HepG2 (cell line): ENCODE results near the gene FAM131A. TPM values are rescaled to one million over a fixed set of nuclear protein-coding genes. Genes with fewer than 3 reads are reported as not detected.

Source experiments
- AHR ChIP-seq: IDR thresholded peaks from 2 replicates; pipeline ENCODE4 v1.6.1; 2018; ENCODE audit warnings: missing genetic modification reagents, missing compliant biosample characterization
- CREM ChIP-seq, 2 experiments: sonication (generic) in 1 of 2; formaldehyde crosslinking in 1 of 2; IDR thresholded peaks; 2 replicates each; pipeline versions ENCODE4 v1.4.0 to v1.6.1; 2016 to 2020; ENCODE audit warnings: antibody characterized with exemption in 1 of 2, mild to moderate bottlenecking in 1 of 2, missing genetic modification reagents in 1 of 2
- GTF2F1 ChIP-seq: fragments of 150-350 bp; IDR thresholded peaks from 2 replicates; pipeline ENCODE4 v1.6.1; 2014; ENCODE audit warnings: low read length
- HMG20A ChIP-seq: IDR thresholded peaks from 2 replicates; pipeline ENCODE4 v1.6.1; 2016; ENCODE audit warnings: borderline replicate concordance
- HOXD1 ChIP-seq: sonication (generic); formaldehyde crosslinking; IDR thresholded peaks from 2 replicates; pipeline ENCODE4 v1.5.0; 2020; ENCODE audit warnings: missing genetic modification reagents
- KLF16 ChIP-seq, 2 experiments: sonication (generic) in 1 of 2; formaldehyde crosslinking in 1 of 2; IDR thresholded peaks; 2 replicates each; pipeline versions ENCODE4 v1.6.1 to v1.8.0; 2016 to 2023; ENCODE audit warnings: missing genetic modification reagents in 2 of 2, missing compliant biosample characterization in 1 of 2
- MAFG ChIP-seq: sonication (generic); formaldehyde crosslinking; IDR thresholded peaks from 2 replicates; pipeline ENCODE4 v1.5.1; 2020; ENCODE audit warnings: mild to moderate bottlenecking, missing genetic modification reagents
- MBNL3 ChIP-seq: fragments of 250-450 bp; sonication (Bioruptor Pico); conservative IDR thresholded peaks from 2 replicates; pipeline ENCODE4 v1.8.0; 2022; ENCODE audit warnings: mild to moderate bottlenecking, inconsistent platforms
- RXRB ChIP-seq: IDR thresholded peaks from 2 replicates; pipeline ENCODE4 v1.6.1; 2016; ENCODE audit warnings: borderline replicate concordance, missing genetic modification reagents, missing compliant biosample characterization
- SIN3B ChIP-seq: fragments of 150-350 bp; IDR thresholded peaks from 2 replicates; pipeline ENCODE4 v1.6.1; 2014; ENCODE audit warnings: low read length
- SNAI1 ChIP-seq: sonication (generic); formaldehyde crosslinking; IDR thresholded peaks from 2 replicates; pipeline ENCODE4 v1.5.0; 2020; ENCODE audit warnings: mild to moderate bottlenecking, missing genetic modification reagents, borderline replicate concordance
- SRF ChIP-seq: IDR thresholded peaks from 2 replicates; pipeline ENCODE4 v1.6.1; 2011; ENCODE audit warnings: mild to moderate bottlenecking, low read depth, low read length, moderate library complexity
- TARDBP ChIP-seq: sonication (generic); formaldehyde crosslinking; IDR thresholded peaks from 2 replicates; pipeline ENCODE4 v1.8.0; 2022; ENCODE audit warnings: mild to moderate bottlenecking, missing genetic modification reagents
- ZBTB39 ChIP-seq: sonication (generic); formaldehyde crosslinking; IDR thresholded peaks from 2 replicates; pipeline ENCODE4 v1.5.0; 2020; ENCODE audit warnings: missing genetic modification reagents
- ZNF33A ChIP-seq: sonication (generic); formaldehyde crosslinking; IDR thresholded peaks from 2 replicates; pipeline ENCODE4 v1.5.1; 2020; ENCODE audit warnings: missing genetic modification reagents, mild to moderate bottlenecking, moderate library complexity, borderline replicate concordance
- ZNF431 ChIP-seq: sonication (generic); formaldehyde crosslinking; IDR thresholded peaks from 2 replicates; pipeline ENCODE4 v1.9.0; 2022; ENCODE audit warnings: missing genetic modification reagents, low read depth, mild to moderate bottlenecking, borderline replicate concordance
- ZNF501 ChIP-seq: sonication (generic); formaldehyde crosslinking; IDR thresholded peaks from 2 replicates; pipeline ENCODE4 v1.5.1; 2020; ENCODE audit warnings: mild to moderate bottlenecking, moderate library complexity, missing genetic modification reagents
- ZNF619 ChIP-seq: sonication (generic); formaldehyde crosslinking; IDR thresholded peaks from 2 replicates; pipeline ENCODE4 v1.4.0; 2020; ENCODE audit warnings: mild to moderate bottlenecking, missing genetic modification reagents
- ZNF672 ChIP-seq: sonication (generic); formaldehyde crosslinking; IDR thresholded peaks from 2 replicates; pipeline ENCODE4 v1.8.1; 2022; ENCODE audit warnings: missing genetic modification reagents
- polyA plus RNA-seq, 8 experiments: library from polyadenylated mRNA; depleted of rRNA in 3 of 8; stranded (reverse) in 7 of 8; unstranded in 1 of 8; fragments of >200 nt; fragmentation: Illumina TruSeq in 4 of 8; extraction: Trizol in 4 of 8; gene quantifications; 2 replicates each; pipeline versions ENCODE4 v1.2.1 to v1.2.3, GENCODE V29; 2011 to 2016; ENCODE audit warnings: low read depth in 4 of 8, missing spikeins in 1 of 8, mixed read lengths in 1 of 8; ENCODE audit not compliant: insufficient read depth in 1 of 8
- total RNA-seq, 5 experiments: library from RNA; depleted of rRNA; stranded (reverse); fragments of >200 nt; fragmentation: Illumina TruSeq; extraction: Trizol; gene quantifications; 2 replicates each; pipeline ENCODE4 v1.2.3, GENCODE V29; 2016; ENCODE audit warnings: low read depth in 1 of 5
- TF ChIP-seq, protein P1 (sequence below), 2 experiments: fragments of 450-650 bp in 1 of 2; sonication (generic) in 1 of 2; formaldehyde crosslinking; IDR thresholded peaks; 2 replicates each; pipeline versions ENCODE4 v1.5.0 to v1.8.0; 2020 to 2022; ENCODE audit warnings: mild to moderate bottlenecking in 1 of 2, missing genetic modification reagents in 1 of 2
- TF ChIP-seq, protein P2 (sequence below): sonication (generic); formaldehyde crosslinking; IDR thresholded peaks from 2 replicates; pipeline ENCODE4 v1.4.0; 2020; ENCODE audit warnings: mild to moderate bottlenecking, low read depth, missing genetic modification reagents
- TF ChIP-seq, protein P3 (sequence below): sonication (generic); formaldehyde crosslinking; IDR thresholded peaks from 2 replicates; pipeline ENCODE4 v1.8.0; 2022; ENCODE audit warnings: mild to moderate bottlenecking, missing genetic modification reagents, moderate library complexity
- TF ChIP-seq, protein P4 (sequence below): sonication (generic); formaldehyde crosslinking; IDR thresholded peaks from 2 replicates; pipeline ENCODE4 v1.4.0; 2020; ENCODE audit warnings: missing genetic modification reagents

Gene FAM131A
- total and polyA plus RNA-seq, 2 of the 13 experiments (the other 11 are each of a cell fraction or from before 2014, with no cell fraction given): 9.2 to 9.3 TPM

DNA sequence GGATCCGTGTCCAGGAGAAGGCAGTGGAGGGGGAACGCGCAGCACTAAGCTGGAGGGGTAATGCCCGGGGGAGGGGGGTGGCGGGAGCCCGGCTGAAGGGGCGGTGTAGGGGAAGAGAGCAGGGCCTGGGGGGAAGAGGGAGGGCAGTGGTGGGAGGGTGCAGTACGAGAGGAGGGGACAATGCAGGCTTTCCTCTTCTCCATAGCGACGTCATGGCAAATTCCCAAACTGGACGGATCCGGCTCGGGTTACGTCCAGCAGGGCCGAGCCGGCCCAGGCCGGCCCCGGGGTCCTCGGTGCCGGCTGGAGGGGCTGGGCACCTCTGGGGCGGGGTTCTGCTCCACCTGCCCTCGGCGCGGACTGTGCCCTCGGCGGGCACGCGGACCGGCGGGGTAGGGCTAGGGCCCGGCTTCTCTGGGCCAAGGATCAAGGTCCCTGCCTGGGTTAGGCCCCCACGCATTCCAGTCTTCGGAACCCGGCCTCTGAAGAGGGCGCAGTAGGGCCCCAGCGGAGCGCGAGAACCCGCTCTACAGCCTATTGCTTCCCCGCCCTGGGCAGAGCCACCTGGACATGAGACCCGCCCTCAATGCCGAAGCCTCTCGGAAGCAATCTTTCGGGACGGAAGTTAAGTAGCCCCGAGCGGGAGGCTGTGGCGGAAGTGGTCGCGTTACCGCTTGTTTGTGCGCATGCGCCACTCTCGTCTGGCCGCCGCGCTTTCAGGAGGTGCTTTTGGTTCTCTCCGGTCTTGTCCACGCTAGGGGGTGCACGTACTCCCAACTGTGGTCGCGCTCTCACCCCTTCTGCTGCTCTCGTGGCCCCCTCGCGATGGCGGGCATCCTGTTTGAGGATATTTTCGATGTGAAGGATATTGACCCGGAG lies 25.5 kb downstream of the FAM131A start (continued):
- peak; percentile 83 for TF ChIP-seq CREM (IDR thresholded peaks at IDR 0.05)
- no peak for TF ChIP-seq CREM (CRISPR knock-in tag; IDR thresholded peaks at IDR 0.05)
- TF ChIP-seq SNAI1 (CRISPR knock-in tag): no peak
- TF ChIP-seq ZNF431 (CRISPR knock-in tag): no peak; the same call in 1 of the 2 replicates
- TF ChIP-seq SRF: no peak
- TF ChIP-seq, protein P1, sequence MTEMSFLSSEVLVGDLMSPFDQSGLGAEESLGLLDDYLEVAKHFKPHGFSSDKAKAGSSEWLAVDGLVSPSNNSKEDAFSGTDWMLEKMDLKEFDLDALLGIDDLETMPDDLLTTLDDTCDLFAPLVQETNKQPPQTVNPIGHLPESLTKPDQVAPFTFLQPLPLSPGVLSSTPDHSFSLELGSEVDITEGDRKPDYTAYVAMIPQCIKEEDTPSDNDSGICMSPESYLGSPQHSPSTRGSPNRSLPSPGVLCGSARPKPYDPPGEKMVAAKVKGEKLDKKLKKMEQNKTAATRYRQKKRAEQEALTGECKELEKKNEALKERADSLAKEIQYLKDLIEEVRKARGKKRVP (CRISPR knock-in tag; IDR thresholded peaks at IDR 0.05): no peak; a peak in 1 of 4 replicates
- TF ChIP-seq RXRB (CRISPR knock-in tag): peak; percentile 69; the same call in 1 of the 2 replicates
- no peak for TF ChIP-seq ZNF619 (CRISPR knock-in tag)
- TF ChIP-seq, protein P2, sequence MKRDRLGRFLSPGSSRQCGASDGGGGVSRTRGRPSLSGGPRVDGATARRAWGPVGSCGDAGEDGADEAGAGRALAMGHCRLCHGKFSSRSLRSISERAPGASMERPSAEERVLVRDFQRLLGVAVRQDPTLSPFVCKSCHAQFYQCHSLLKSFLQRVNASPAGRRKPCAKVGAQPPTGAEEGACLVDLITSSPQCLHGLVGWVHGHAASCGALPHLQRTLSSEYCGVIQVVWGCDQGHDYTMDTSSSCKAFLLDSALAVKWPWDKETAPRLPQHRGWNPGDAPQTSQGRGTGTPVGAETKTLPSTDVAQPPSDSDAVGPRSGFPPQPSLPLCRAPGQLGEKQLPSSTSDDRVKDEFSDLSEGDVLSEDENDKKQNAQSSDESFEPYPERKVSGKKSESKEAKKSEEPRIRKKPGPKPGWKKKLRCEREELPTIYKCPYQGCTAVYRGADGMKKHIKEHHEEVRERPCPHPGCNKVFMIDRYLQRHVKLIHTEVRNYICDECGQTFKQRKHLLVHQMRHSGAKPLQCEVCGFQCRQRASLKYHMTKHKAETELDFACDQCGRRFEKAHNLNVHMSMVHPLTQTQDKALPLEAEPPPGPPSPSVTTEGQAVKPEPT (CRISPR knock-in tag): peak; percentile 45; the same call in 1 of the 2 replicates
- TF ChIP-seq HOXD1: no peak
- peak in 1 of 2 experiments; percentile 88; a peak in 2 of 4 replicates for TF ChIP-seq KLF16 (CRISPR knock-in tag; IDR thresholded peaks at IDR 0.05)
- peak; percentile 58; the same call in 1 of the 2 replicates for TF ChIP-seq HMG20A (CRISPR knock-in tag)
- TF ChIP-seq ZNF672 (CRISPR knock-in tag): no peak
- TF ChIP-seq, protein P3, sequence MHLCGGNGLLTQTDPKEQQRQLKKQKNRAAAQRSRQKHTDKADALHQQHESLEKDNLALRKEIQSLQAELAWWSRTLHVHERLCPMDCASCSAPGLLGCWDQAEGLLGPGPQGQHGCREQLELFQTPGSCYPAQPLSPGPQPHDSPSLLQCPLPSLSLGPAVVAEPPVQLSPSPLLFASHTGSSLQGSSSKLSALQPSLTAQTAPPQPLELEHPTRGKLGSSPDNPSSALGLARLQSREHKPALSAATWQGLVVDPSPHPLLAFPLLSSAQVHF (CRISPR knock-in tag): no peak
- no peak for TF ChIP-seq ZBTB39
- peak; percentile 92; the same call in 1 of the 2 replicates for TF ChIP-seq ZNF33A
- peak; percentile 97 for TF ChIP-seq ZNF501 (CRISPR knock-in tag)
- TF ChIP-seq GTF2F1: no peak
- TF ChIP-seq SIN3B: no peak
- TF ChIP-seq, protein P4, sequence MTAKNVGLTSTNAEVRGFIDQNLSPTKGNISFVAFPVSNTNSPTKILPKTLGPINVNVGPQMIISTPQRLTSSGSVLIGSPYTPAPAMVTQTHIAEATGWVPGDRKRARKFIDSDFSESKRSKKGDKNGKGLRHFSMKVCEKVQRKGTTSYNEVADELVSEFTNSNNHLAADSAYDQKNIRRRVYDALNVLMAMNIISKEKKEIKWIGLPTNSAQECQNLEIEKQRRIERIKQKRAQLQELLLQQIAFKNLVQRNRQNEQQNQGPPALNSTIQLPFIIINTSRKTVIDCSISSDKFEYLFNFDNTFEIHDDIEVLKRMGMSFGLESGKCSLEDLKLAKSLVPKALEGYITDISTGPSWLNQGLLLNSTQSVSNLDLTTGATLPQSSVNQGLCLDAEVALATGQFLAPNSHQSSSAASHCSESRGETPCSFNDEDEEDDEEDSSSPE: peak; percentile 84
- TF ChIP-seq TARDBP: peak; percentile 83
- no peak for TF ChIP-seq MAFG (CRISPR knock-in tag)
- no peak; the same call in 1 of the 2 replicates for TF ChIP-seq AHR (CRISPR knock-in tag)
- TF ChIP-seq MBNL3 (CRISPR knock-in tag): no peak
